Dermis blood vessel endothelial cell (primary cell): ENCODE measurements around the gene UGCG. TPM values are rescaled to one million over a fixed set of nuclear protein-coding genes. Genes with fewer than 3 reads are reported as not detected.
"Not testable (repeated sequence)": the region's sequence is repeated elsewhere in the genome, so short reads cannot be mapped to it uniquely, and the experiment has no call there.

Experiments
- DNase-seq: peaks from one replicate; pipeline ENCODE4 v3.0.0; 2010
- total RNA-seq: library from RNA; depleted of rRNA; stranded (reverse); fragments of >200 nt; gene quantifications from 2 replicates; pipeline ENCODE4 v1.2.3, GENCODE V29; 2014

UGCG gene
- total RNA-seq, 1 donor from 2014 or later = 112 TPM

DNA sequence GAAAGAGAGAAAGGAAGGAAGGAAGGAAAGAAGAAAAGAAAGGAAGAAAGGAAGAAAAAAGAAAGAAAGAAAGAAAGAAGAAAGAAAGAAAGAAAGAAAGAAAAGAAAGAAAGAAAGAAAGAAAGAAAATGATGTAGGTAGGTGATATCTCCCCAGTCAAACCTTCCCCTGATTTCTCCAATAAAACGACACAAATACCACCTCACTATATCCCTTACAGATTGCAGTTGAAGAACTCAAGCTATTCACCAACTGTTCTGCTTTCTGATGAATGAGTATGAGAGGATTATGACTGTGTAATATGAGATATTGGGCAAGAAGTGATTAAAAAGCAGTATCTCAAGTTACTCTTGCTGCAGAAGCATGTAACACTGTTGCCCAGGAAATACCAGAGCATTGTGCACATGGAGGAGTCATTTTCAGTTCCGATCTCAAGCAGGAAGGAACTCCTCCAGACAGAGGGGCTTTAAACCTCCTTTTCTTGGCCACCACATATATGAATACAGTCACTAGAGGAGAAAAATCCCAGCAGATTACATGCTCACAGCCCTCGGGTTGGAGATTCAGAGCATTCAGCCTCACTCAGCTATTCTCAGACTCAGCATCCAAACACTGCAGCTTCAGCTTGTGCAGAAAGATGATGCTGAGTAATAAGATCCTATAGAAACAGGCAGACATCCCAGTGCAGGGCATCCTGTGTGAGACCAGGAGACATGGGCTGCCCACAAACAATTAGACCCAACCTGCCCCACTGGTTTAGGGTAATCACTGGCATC is 61.4 kb downstream of the UGCG start:
- peak; percentile 96 for DNase-seq

DNA sequence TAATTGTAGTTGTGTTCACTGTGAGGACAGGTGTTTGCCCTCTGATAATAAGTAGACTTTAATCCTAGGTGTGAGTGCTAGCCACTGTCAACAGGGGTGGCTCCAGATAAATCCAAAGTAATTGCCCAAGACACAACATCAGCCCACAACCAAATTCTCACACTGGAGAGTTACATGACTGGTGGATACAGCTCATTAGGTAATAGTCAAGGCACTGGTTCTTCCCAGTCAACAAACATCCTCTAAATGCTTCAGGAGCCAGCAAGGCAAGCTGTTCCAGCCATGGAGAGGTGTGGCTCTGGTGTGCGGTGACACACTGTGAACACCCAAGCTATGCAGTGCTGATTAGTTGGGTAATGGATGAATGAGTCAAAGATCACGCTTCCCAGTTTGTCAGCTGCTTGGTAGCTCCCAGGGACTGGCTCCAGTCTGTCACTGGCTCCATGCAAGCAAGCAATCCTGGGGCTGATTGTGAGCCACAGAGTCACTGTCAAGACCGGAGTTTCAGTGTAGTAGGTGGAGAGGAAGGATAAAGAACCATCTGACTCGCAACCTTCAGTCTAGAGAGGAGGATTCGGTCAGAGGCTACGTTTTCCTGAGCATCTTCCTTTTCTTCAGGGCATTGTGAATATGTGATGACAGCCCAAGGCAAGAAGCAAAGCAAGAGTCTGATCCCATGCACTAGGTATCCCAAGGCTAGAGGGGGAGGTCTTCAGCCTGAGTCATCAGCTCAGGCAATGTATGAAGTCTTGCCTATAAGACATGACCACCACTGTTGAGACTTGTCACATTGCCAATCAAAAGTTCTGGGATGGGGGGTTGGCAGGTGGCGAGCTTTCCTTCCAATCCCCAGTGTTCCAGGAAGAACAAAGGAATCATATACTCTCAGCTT is 63.1 kb downstream of the UGCG start:
- DNase-seq = peak; percentile 74

DNA sequence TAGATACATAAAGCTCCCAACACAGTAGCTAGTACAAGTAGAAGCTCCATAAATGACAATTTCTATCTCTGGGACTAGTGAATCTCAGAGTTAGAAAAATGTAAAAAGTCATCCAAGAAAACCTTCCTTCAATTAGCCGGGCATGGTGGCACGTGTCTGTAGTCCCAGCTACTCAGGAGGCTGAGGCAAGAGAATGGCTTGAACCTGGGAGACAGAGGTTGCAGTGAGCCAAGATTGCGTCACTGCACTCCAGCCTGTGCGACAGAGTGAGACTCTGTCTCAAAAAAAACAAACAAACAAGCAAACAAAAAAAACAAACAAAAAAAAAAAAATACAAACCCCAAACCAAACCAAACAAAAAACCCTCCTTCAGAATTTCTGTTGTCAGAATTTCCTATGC is 63.9 kb downstream of the UGCG start:
- DNase-seq = not testable (repeated sequence)

DNA sequence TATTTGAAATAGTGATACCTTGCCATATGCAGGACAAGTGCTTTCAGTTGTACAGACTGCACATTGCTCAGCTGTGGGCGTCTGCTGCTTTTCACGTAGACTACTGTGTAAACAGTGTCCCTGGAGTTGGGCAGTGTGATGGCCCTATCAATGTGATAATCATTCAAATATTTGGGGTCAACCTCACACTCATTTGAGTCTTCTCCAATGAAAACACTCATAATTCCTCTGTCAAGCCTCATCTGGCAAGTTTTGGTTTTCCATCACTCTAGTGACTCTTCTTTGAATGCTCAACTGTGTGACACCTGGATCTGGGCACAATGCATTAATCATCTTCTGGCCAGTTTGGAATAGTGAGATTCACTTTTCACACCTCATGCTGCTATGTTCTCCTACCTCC is 64.4 kb downstream of the UGCG start:
- DNase-seq = peak; percentile 45

DNA sequence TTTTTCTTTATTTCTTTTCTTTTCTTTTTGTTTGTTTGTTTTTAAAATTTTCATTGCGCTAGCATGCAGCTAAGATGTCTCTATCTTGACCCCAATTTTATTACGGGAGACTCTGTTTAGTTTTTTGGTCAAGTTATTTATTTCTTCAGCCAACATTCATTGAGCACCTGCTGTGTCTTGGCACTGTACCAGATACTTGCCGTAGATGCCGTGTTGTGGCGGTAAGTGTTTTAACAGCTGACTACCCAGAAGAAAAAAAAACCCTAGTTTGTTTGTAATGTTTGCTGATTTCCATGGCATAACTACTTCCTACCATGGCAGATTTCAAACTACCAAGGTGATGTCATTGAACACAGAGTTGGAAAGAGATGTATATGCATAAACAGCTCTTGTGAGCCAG is 65.0 kb downstream of the UGCG start:
- peak; percentile 97 for DNase-seq

DNA sequence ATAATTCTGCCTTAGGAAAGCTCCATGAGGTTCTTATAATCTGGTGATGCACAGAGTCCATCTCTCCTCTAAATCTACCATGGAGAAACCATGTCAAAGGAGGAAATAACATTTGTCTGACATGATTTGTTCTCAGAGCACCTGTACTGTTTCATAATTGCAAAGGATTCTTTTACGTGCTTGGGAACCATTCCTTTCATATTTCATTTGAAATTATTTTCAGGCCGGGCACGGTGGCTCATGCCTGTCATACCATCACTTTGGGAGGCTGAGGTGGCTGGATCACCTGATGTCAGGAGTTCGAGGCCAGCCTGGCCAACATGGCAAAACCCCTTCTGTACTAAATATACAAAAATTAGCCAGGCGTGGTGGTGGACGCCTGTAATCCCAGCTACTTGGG is 65.4 kb downstream of the UGCG start:
- DNase-seq = no peak

DNA sequence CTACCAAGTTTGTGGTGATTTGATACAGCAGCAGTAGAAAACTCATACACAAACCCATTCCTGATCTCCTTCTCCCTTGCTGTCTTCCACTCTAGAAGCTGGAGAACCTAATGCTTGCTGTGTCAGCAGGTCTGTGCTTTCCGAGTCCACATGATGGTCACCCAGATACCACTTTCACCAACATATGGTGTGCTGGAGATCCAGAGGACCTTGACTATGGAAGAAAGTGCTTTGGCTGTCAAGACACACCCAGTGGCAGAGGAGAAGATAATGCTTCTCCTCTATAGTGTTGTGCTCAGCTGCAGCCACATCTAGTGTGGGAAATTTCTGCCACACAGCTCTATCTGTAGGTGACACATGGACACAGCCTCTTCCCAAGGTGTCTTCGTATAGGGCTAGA is 67.4 kb downstream of the UGCG start:
- DNase-seq = no peak

DNA sequence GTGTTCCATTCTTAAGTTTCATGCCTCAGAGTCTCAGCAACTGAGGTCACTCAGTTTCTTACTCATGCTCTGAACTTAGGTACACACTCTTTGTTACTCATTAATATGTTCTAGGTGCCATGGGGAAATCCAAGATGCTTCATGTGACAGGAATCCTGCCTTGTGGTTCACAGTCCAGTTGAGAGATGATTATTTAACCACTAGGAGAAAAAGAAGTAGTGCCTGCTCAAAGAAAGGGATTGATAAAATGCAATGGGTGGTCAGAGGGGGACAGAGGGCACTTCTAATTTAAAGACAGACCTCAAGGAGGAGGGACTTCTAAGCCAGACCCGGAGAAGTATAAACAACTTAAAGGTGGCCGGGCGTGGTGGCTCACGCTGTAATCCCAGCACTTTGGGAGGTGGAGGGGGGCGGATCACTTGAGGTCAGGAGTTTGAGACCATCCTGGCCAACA is 69.0 kb downstream of the UGCG start:
- DNase-seq = peak; percentile 55

DNA sequence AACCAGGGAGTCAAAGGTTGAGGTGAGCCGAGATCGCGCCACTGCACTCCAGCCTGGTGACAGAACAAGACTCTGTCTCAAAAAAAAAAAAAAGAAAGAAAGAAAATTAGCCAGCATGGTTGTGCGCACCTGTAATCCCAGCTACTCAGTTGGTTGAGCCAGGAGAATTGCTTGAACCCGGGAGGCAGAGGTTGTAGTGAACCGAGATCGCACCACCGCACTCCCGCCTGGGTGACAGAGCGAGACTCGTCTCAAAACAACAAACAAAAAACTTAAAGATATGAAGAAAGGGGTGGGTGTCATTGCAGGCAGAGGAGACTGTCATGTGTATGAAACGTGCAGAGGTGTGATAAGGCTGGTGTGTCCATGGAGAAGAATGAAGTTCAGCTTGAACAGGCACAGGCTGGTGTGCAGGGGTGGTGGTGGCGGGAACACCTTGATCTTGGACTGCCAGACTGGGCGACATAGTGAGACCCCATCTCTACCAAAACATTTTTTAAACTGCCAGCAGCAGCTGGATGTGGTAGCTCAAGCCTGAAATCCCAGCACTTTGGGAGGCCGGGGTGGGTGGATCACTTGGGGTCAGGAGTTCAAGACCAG is 69.6 kb downstream of the UGCG start:
- no peak for DNase-seq

DNA sequence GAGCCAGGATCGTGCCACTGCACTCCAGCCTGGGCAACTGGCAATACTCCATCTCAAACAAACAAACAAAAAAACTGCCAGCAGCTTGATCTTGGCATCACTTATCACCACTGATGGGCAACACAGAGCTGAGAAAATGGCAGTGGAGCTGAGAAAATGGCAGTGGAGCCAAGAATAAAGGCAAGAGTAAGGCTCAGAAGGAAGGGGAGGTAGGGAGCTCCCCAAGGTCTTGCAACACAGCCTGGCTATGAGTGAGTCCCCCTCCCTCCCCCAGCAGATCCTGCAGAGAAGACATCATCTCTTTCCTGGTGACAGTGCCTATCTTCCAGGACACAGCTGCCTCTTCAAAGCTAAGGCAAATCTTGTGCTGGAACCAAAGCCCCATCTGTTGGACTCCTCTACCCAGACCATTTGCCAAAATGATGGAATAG is 70.3 kb downstream of the UGCG start:
- no peak for DNase-seq

DNA sequence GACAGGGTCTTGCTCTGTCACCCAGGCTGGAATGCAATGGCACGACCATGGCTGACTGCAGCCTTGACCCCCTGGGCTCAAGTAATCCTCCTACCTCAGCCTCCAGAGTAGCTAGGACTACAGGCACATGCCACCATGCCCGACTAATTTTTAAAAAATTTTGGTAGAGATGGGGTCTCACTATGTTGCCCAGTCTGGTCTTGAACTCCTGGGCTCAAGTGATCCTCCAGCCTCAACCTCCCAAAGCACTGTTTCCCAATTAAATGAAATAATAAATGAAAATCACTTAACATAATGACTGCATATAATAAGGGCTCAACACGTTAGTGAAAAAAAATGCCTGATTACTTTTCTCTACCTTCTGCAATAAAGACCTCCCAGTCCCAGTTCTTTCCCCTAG is 71.0 kb downstream of the UGCG start:
- DNase-seq = no peak

DNA sequence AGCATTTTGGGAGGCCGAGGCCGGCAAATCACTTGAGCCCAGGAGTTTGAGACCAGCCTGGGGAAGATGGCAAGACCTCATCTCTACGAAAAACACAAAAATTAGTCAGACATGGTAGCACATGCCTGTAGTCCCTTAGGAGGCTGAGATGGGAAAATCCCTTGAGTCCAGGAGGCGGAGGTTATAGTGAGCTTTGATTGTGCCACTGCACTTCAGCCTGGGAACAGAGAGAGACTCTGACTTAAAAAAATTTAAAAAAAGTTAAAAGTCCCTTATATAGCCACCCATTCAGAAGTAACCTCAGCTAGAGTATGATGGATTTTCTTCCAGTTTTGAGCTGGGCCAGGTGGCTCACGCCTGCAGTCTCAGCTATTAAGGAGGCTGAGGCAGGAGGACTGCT is 72.4 kb downstream of the UGCG start:
- DNase-seq = no peak

DNA sequence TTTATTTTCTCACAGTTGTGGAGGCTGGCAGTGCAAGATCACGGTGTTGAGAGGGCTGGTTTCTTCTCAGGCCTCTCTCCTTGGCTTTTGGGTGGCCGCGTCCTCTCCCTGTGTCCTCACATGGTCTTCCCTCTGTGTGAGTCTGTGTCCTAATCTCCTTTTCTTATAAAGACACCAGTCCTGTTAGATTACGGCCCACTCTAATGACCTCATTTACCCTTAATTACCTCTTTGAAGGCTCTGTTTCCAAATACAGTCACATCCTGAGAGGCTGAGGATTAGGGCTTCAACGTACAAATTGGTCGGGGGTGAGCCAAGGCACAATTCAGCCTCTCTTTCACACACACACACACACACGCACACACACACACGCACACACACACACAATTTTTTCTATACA is 73.0 kb downstream of the UGCG start:
- no peak for DNase-seq

DNA sequence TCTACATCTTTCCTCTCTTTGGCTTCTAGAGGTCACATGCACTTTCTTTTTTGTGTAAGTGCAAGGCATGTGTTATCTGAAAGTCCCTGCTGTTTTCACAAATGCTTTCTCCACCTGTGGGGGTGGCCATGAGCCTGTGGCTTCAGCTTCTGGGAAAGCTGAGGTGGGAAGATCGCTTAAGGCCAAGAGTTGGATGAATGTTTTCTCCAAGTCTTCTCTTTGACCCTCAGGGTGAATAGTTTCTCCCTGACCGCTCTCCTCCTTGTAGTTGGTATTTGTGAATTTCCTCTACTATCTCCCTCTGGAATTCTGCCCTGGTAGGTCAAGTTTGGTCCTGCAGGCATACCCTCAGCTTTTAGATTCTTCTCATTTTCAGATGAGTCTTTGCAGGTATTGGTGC is 74.2 kb downstream of the UGCG start:
- no peak for DNase-seq

DNA sequence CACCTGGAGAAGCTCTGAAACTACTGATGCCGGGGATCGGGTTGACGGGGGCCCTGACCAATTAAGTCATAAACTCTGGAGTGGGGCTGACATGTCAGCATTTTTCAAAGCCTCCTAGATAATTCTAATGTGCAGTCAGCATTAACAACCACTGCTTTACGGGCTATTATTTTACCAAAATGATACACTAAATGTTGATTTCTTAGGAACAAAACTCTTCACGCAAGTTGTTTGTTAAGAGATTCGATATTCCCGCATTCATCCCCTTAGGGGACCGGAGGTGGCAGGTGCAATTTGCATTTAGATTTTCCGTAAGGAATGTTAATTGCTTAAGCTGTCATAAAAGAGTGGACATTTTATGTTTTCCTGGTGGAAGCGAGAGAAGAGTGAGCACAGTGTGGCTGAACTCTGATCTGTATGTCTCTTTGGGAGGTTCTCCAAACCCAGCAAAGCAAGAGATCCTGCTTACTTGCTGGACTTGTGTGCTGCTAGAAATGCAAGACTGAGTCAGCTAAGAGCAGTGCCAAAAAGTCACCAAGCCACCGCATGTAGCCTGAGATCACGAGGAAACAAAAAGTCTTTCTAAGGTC is 77.6 kb downstream of the UGCG start:
- DNase-seq = peak; percentile 73

DNA sequence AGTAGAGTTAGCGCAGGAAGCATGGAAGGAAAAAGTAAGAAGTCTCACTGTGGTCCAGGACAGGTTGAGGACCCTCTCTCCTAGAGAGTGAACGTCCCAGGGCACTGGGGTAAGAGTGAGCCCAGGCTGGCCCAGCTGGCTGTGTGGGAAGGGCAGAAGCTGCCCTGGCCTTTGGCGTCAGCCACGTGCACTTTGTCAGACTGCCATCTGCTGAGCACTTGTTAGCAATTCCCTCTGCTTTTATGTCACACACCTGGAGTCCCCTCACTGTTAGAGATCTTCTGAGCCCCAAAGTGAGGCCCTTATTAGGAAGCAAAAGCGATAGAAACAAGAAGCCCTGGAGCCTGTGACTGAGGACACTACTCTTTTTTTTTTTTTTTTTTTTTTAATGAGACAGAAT is 79.1 kb downstream of the UGCG start:
- peak; percentile 39 for DNase-seq

DNA sequence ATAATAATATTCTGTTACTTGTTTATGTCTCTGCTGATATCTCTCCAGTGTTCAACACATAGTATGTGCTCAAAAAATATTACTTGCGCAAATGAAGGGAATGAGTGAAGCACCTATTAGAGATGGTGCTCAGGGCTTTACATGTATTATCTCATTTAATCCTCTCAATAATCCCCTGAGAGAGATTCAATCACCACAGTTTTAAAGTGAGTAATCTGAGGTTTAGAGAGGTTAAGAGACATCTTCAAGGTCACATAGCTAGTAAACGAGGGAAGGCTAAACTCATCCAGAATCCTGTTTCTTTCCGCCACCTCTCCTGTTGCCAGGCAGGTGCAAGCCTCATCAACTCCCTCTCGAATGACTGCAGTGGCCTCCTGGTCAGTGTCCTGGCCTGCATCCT is 82.0 kb downstream of the UGCG start:
- no peak for DNase-seq

DNA sequence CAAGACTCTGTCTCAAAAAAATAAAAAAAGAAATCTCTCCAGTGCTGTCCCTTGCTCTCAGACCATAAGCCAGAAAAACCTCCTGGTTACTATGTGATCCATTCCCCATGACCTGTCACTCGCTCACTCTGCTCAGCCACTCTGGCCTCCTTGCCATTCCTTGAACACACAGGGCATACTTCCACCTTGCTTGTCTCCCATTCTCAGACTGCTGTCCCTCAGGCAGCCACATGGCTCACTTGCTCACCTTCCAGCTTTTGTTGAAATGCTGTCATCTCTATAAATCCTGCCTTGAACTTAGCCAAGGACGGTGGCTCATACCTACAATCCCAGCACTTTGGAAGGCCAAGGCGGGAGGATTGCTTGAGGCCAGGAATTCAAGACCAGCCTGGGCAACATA is 82.9 kb downstream of the UGCG start:
- no peak for DNase-seq

DNA sequence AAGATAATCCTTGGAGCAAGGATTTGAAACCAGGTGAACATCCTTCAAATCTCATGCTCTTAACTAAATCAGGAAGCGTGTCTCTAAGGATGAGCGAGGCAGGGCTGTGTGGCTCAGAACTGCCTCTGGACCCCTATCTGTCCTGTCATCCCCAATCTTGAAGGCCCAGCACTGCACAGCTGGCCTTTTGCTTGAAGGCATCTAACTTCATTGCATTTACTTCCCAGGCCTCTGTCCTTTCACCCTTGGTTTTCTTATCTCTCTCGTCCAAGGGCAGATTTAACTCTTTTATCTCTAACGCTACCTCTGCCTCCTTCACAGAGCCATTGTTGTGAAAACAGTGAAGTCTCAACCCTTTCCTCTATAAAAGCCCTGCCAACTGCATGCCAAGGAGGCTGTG is 83.8 kb downstream of the UGCG start:
- DNase-seq = no peak

DNA sequence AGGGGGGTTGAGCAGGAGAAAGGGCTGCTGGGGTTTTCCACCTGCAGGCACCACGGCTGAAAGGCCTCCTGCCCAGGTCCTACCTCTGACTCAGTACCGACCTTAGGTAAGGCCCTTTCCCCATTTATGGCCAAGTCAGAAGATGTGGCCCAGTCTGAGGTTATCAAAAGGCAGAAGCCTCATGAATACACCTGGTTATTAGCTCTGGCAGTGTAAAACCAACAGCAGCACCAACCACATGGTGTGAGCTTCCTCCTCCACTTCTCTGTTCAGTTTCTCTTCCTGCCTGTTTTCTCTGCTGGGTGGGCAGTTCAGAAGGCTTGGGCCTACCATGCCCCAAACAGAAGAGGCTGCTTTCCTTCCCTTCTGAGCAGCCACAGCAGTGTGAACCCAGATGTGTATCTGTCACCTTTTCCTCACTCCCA is 86.9 kb downstream of the UGCG start:
- no peak for DNase-seq

DNA sequence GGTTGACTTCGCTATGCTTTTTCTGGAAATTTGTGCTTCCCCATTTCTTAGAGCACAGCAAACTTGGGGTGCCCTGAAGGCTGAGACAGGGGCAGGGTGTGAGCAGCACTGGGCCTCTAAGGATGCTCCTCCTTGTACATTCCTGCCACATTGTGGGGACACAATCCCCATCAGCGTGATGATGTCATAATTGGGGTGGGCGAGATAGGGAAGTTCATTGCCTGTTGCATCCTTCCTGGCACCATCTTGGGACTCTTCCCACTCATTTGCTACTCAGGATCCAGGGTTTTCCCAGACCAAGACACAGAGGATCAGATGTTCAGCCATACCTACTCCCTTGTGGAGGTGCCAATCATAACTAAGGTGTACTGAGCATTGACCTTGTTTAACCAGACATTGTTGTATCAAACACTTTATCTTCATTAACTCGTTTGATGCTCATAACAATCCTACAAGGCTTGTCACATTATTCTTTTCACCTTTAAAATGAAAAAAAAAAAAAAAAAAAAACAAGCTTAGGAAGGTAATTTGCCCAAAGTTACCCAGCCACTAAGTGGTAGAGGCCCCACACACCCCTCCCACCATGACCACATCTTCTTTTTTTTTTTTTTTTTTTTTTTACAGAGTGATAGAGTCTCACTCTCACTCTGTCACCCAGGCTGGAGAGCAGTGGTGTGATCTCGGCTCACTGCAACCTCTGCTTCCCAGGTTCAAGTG is 87.6 kb downstream of the UGCG start:
- no peak for DNase-seq
